GM18519 (cell line): ENCODE results near the gene ANP32E.

Experiments
- ATAC-seq: cut with Tn5 transposase; IDR thresholded peaks from one replicate; pipeline ENCODE4 v1.9.1; 2021; ENCODE audit warnings: mild to moderate bottlenecking, moderate library complexity; ENCODE audit not compliant: unreplicated experiment, low FRiP score

ANP32E gene

DNA sequence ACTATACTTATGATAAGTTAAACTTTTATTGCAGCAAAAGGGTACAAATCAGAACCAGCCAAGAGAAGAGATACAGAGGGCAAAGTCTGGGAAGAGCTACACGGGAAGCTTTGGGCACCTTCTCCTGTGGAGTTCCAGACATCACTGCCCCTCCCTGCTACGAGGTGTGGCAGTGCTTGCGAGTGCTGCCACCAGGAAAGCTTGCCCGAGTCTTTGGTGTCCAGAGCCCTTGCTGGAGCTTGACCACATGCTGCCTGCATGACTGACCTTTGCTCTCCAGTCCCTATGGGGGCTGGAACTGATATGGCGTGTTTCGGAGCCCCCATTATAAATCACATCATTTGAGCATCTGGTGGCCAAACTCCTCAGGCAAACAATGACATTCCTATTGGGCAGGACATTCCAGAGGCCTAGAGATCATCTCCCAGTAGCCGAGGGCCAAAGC, 62.7 kb downstream of the ANP32E start:
- ATAC-seq = no peak

DNA sequence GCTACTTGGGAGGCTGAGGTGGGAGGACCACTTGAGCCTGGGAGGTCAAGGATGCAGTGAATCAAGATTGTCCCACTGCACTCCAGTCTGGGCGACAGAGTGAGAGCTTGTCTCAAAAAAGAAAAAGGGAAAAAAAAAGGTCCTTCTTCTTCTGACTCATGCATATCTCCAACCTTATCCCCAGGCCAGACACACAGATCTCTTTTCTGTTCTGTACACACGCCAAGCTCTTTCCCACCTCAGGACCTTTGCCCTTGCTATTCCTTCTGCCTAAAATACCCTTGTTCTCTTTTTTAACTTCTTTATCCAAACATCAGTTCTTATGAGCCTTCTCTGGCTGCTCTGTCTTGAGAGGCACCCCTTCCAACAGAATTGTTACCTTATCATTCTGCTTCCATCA, 64.1 kb downstream of the ANP32E start:
- ATAC-seq = no peak

DNA sequence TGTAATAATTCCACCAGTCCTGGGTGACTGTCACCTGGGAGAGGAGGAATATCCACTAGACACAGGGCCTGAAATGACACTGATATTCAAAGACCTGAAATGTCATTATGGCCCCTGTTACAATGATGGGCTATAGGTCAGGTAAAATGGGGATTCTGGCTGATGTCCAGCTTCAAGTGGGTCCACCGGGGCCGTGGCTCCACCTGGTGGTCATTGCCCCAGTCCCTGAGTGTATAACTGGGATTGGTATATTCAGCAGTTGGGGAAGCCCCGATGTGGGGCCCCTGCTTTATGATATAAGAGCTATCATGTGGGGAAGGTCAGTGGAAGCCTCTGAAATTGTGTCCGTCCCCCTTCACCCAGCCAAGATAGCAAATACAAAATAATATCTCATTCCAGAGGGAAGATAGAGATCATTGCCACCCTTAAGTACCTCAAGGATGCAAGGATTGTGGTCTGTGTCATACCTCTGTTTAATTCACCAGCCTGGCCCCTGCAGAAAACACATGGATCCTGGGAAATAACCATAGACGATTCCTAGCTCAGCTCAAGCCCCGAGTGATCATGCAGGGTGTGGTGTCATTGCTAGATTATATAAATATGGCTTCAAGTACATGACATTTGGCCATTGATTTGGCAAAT, 66.8 kb downstream of the ANP32E start:
- ATAC-seq = no peak
